ENCODE results near the gene CCDC120.

CCDC120 gene

DNA sequence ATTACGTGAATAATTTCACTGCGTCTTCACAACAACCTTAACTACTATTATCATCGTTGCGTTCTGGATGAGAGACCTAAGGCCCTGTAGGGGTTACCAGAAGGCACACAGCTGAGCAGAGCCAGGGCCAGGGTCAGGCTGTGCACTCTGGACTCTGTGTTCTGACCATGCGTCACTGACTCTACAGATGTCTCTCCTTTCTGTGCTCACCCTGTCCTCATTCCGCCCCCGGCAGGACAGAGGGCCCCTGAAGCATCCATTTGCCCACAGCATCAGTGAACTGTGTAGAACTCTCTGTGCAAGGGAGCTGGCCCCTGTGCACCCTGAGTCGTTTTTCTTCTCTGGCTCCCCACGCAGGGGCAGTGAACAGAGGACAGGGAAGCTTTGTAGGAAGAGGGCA lies 43.4 kb downstream of the CCDC120 start:
- DNase-seq (ENCODE audit: low read depth in 2 of 2), result no peak

DNA sequence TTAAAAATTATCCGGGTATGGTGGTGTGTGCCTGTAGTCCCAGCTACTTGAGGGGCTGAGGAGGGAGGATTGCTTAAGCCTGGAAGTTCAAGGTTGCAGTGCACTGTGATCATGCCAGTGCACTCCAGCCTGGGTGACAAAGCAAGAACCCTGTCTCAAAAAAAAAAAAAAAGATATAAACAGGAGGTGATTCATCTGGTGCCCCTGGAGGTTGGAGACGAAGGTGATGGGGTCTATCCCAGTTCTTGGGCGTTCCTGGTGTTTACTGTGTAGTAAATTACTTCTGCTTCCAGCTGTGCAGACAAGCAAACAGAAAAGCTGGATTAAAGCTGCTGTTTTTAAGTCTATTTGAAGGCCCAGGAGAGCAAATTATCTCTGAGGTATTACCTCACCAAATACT lies 44.8 kb downstream of the CCDC120 start:
- no peak for DNase-seq (ENCODE audit: low read depth in 2 of 2)

DNA sequence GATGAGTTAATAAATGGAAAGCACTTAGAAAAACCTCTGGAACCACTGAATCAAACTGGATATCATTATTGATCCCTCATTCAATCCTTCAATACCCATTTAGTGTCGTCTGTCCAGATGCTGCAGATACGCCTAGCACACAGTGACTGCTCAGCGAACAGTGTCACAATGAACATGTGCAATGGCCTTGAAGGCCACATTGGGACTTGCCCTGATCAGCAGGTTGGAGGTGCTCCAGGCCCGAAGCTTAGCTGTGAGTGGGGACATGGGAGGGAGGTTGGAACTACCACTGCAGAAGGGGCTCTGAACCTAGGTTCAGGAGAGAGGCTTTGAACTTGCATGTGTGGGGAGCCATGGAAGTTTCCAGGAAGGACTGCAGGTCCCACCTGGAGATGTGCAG lies 47.5 kb downstream of the CCDC120 start:
- no peak for DNase-seq (ENCODE audit: low read depth in 2 of 2)

- DNase-seq (ENCODE audit: low read depth in 2 of 2), result no peak
Observed at GRCh38 chrX:49106930-49107329, 48.1 kb downstream of the CCDC120 start.

DNA sequence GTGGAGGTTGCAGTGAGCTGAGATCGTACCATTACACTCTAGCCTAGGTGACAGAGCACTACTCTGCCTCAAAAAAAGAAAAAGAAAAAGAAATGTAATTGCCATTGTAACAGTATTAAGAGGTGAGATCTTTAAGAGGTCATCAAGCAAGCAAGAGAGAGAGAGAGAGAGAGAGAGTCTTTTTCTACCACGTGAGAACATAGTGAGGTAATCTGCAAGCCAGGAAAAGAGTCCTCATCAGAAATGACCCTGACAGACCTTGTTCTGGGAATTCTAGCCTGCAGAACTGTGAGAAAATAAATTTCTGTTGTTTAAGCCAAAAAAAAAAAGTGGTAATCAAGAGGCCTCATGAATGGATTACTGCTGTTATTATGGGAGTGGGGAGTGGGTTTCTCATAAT lies 49.8 kb downstream of the CCDC120 start:
- no peak for DNase-seq (ENCODE audit: low read depth in 2 of 2)

- no peak for DNase-seq (ENCODE audit: low read depth in 2 of 2)
Observed at GRCh38 chrX:49110417-49110816, 51.6 kb downstream of the CCDC120 start.

DNA sequence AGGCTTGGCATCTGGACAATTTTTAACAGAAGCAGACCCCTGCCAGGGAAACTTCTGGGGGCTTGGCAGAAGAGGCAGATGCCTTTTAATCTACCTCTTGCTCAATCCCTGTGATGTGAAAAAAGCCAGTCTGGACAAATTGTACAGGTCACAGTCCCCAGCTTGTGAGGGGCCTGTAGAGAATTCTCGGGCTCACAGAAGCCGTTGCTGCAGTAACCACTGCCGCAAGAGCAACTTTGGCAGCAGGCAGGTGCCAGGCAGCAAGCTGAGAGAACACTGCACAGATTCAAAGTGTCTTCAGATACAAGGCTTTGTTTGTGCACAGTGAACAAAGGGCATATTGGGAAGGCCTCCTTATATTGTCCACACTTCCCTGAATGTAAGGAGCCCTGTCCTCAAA lies 53.0 kb downstream of the CCDC120 start:
- DNase-seq (ENCODE audit: low read depth in 2 of 2), result no peak

DNA sequence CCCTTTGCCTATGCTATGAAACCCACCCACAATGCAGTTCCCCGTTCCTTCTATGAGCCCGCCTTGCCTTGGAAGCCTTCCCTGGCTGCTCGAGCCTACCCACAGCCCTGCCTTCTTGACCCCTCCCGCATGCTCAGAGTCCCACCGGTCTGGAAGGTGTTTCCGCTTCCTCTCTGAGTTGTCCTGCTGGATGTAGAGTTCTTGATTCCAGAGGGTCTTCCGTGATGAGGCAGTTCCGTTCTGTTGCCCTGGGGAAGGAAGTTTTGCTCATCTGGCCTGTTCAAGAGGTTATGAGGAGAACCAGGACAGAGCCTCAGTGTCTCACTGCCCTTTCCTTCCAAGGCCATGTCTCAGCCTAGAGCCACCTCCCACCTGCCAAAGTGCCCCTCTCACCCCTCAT lies 57.3 kb downstream of the CCDC120 start:
- DNase-seq (ENCODE audit: low read depth in 2 of 2), result no peak

GRCh38 chrX:49116716-49117115 lies 57.9 kb downstream of the CCDC120 start:
- DNase-seq (ENCODE audit: low read depth in 2 of 2), result no peak

DNA sequence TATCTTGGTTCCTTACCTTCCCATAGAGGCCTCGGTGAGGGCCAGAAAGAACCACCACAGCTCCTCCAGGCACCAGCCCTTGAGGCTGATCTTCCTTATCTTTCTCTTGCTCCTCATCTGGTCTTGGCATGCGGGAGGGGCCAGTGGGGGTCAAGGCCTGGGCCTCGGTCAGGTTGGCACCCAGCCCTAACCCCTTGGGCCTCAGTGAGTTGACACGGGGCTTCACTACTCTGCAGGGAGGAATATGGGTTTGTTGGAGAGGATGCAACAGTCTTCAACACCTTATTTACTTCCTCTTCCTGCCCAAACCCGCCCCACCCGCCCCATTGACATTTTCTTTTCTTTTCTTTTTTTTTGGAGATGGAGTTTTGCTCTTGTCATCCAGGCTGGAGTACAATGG lies 58.8 kb downstream of the CCDC120 start:
- no peak for DNase-seq (ENCODE audit: low read depth in 2 of 2)

All from stimulated activated CD8-positive, alpha-beta memory T cell treated with anti-CD3 and anti-CD28 coated beads, Interleukin-15, amount 100 ng/mL, for 48 hours (primary cell).